PFSK-1 (cell line): Measurements from ENCODE around the gene VWA5B2.

ENCODE experiments used
- POLR2AphosphoS5 ChIP-seq: IDR thresholded peaks from 2 replicates; pipeline ENCODE4 v1.6.1; 2012; ENCODE audit warnings: low read depth, mild to moderate bottlenecking, control low read depth, low read length, moderate library complexity
- TAF1 ChIP-seq: IDR thresholded peaks from 2 replicates; pipeline ENCODE4 v1.6.1; 2012; ENCODE audit warnings: low read length, control low read depth, borderline replicate concordance; ENCODE audit not compliant: insufficient read depth
- TF ChIP-seq, protein P1 (sequence below), 2 experiments: IDR thresholded peaks; 2 replicates each; pipeline versions ENCODE4 v1.6.1 to v1.8.0; 2011 to 2012; ENCODE audit warnings: low read depth in 2 of 2, low read length in 2 of 2, control low read depth in 1 of 2, inconsistent platforms in 1 of 2, mild to moderate bottlenecking in 1 of 2, moderate library complexity in 1 of 2; ENCODE audit not compliant: insufficient read depth in 1 of 2

DNA sequence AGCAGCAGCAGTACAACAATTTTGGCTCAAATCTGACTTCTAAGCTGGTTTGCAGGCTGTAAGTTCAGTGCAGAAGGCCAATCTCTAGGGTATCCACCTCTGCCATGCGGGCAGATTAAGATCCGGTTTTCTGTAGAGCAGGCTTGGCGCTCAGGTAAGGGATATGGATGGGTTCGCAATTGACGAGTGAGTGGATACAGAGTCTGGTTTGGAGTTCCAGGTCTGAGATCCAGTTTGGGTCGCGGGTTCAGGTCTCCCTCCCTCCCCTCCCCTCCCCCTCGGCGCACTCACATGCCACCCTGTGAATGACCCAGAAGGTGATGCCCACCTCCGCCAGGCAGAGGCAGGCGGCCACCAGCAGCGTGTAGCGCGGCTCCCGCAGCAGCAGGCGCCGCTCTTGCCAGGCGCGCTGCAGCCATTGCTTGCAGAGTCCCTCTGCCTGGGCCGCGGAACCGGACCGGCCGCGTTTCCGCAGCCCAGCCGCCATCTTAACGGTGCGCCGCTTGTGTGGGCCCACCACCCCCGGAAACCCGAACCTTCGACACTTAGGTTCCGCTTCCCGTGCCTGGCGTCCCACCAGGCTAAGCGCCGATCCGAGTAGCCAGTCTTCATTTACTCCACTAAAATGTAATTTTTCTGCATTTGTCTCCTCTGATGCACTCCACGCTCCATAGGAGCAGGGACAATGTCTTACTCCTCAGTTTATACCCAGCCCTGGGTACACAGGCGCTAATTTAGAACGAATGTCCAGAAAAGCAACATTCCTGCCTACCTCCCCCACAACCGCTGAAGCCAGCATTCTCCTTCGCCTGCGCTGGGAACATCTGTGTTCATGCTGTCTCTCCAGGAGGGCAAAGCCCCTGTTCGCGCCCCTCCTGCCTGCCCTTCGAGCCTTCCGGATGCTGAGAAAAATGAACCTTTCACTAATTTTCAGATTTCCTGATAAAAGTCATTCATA lies 19.3 kb downstream of the VWA5B2 start, which contains the start of gene ALG3:
- TF ChIP-seq POLR2AphosphoS5 = peak; percentile 53
- TF ChIP-seq, protein P1, sequence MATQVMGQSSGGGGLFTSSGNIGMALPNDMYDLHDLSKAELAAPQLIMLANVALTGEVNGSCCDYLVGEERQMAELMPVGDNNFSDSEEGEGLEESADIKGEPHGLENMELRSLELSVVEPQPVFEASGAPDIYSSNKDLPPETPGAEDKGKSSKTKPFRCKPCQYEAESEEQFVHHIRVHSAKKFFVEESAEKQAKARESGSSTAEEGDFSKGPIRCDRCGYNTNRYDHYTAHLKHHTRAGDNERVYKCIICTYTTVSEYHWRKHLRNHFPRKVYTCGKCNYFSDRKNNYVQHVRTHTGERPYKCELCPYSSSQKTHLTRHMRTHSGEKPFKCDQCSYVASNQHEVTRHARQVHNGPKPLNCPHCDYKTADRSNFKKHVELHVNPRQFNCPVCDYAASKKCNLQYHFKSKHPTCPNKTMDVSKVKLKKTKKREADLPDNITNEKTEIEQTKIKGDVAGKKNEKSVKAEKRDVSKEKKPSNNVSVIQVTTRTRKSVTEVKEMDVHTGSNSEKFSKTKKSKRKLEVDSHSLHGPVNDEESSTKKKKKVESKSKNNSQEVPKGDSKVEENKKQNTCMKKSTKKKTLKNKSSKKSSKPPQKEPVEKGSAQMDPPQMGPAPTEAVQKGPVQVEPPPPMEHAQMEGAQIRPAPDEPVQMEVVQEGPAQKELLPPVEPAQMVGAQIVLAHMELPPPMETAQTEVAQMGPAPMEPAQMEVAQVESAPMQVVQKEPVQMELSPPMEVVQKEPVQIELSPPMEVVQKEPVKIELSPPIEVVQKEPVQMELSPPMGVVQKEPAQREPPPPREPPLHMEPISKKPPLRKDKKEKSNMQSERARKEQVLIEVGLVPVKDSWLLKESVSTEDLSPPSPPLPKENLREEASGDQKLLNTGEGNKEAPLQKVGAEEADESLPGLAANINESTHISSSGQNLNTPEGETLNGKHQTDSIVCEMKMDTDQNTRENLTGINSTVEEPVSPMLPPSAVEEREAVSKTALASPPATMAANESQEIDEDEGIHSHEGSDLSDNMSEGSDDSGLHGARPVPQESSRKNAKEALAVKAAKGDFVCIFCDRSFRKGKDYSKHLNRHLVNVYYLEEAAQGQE (IDR thresholded peaks at IDR 0.05; ENCODE audit: insufficient read depth in 1 of 2, low read depth in 2 of 2, low read length in 2 of 2) = peak; percentile 44 to 51; a peak in 3 of 4 replicates
- peak; percentile 96 for TF ChIP-seq TAF1
